GM23338 (cell line): Measurements from ENCODE around the gene DAPK1. TPM values are rescaled to one million over a fixed set of nuclear protein-coding genes. Genes with fewer than 3 reads are reported as not detected.

ENCODE experiments used
- ATAC-seq: fragments of 200-7000 bp; cut with Tn5 transposase; 3 replicates; pipeline ENCODE4 v1.9.1; 2020
- DNase-seq: peaks from one replicate; pipeline ENCODE4 v3.0.0-alpha.2; 2015; ENCODE audit warnings: low spot score
- H2AFZ ChIP-seq: fragments of 200-600 bp; sonication (generic); 2 replicates; pipeline ENCODE4 v1.8.0; 2016; ENCODE audit warnings: antibody characterized with exemption, mild to moderate bottlenecking, moderate library complexity
- H3F3A ChIP-seq: fragments of 200-600 bp; sonication (generic); replicated peaks from 2 replicates; pipeline ENCODE4 v1.8.0; 2017; ENCODE audit warnings: antibody characterized with exemption, mixed run types, low read depth
- H3K27ac ChIP-seq: fragments of 200-600 bp; sonication (generic); 2 replicates; pipeline ENCODE4 v1.6.1; 2016; ENCODE audit warnings: low read depth
- H3K27me3 ChIP-seq: fragments of 200-600 bp; sonication (generic); 2 replicates; pipeline ENCODE4 v1.8.0; 2016; ENCODE audit warnings: mild to moderate bottlenecking, mixed run types, moderate library complexity; ENCODE audit not compliant: insufficient read depth
- H3K36me3 ChIP-seq: fragments of 200-600 bp; sonication (generic); 2 replicates; pipeline ENCODE4 v1.8.0; 2016; ENCODE audit warnings: mild to moderate bottlenecking; ENCODE audit not compliant: insufficient read depth
- H3K4me1 ChIP-seq: fragments of 200-600 bp; sonication (generic); 2 replicates; pipeline ENCODE4 v1.8.0; 2016; ENCODE audit warnings: mild to moderate bottlenecking, moderate library complexity; ENCODE audit not compliant: insufficient read depth
- H3K4me2 ChIP-seq: fragments of 200-600 bp; sonication (generic); 2 replicates; pipeline ENCODE4 v1.7.1; 2017; ENCODE audit warnings: mixed run types
- H3K4me3 ChIP-seq: fragments of 200-600 bp; sonication (generic); 2 replicates; pipeline ENCODE4 v1.6.1; 2016; ENCODE audit warnings: mixed run types
- H3K79me2 ChIP-seq: fragments of 200-600 bp; sonication (generic); replicated peaks from 2 replicates; pipeline ENCODE4 v1.8.0; 2017; ENCODE audit warnings: mild to moderate bottlenecking; ENCODE audit not compliant: insufficient read depth
- H3K9me2 ChIP-seq: fragments of 200-600 bp; sonication (generic); 2 replicates; pipeline ENCODE4 v1.8.0; 2017; ENCODE audit not compliant: insufficient read depth
- H4K20me1 ChIP-seq: fragments of 200-600 bp; sonication (generic); replicated peaks from 2 replicates; pipeline ENCODE4 v1.8.0; 2017; ENCODE audit warnings: mild to moderate bottlenecking; ENCODE audit not compliant: insufficient read depth
- H3K27ac Mint-ChIP-seq: 2 replicates; pipeline ENCODE4 v1.8.0; 2020; ENCODE audit warnings: inconsistent platforms, mild to moderate bottlenecking, moderate library complexity, mixed read lengths
- H3K27me3 Mint-ChIP-seq: 3 replicates; pipeline ENCODE4 v1.8.0; 2022; ENCODE audit warnings: low read depth, mild to moderate bottlenecking, moderate library complexity, mixed read lengths, inconsistent platforms; ENCODE audit not compliant: insufficient read depth, poor library complexity
- H3K36me3 Mint-ChIP-seq: 3 replicates; pipeline ENCODE4 v1.8.0; 2021; ENCODE audit warnings: low read depth, mild to moderate bottlenecking, inconsistent platforms, moderate library complexity, mixed read lengths
- H3K4me1 Mint-ChIP-seq: 3 replicates; pipeline ENCODE4 v1.8.0; 2020; ENCODE audit warnings: mild to moderate bottlenecking, inconsistent platforms, mixed read lengths
- H3K4me3 Mint-ChIP-seq: 3 replicates; pipeline ENCODE4 v1.8.0; 2021; ENCODE audit warnings: moderate library complexity, mild to moderate bottlenecking, inconsistent platforms, mixed read lengths
- H3K9me3 Mint-ChIP-seq: 3 replicates; pipeline ENCODE4 v1.8.0; 2020; ENCODE audit warnings: moderate library complexity, mild to moderate bottlenecking, inconsistent platforms, mixed read lengths
- CREB1 ChIP-seq: fragments of 250-450 bp; sonication (Bioruptor Pico); IDR thresholded peaks from 2 replicates; pipeline ENCODE4 v1.5.0; 2020; ENCODE audit warnings: low read depth, mild to moderate bottlenecking, moderate library complexity
- EZH2 ChIP-seq: fragments of 200-600 bp; sonication (generic); IDR thresholded peaks from one replicate; pipeline ENCODE4 v1.8.0; 2017; ENCODE audit warnings: antibody characterized with exemption, mild to moderate bottlenecking, low read depth; ENCODE audit not compliant: unreplicated experiment
- EZH2phosphoT487 ChIP-seq: fragments of 200-600 bp; sonication (generic); IDR thresholded peaks from one replicate; pipeline ENCODE4 v1.8.1; 2018; ENCODE audit warnings: antibody characterized with exemption; ENCODE audit not compliant: unreplicated experiment
- JUNB ChIP-seq: IDR thresholded peaks from one replicate; pipeline ENCODE4 v1.6.1; 2016; ENCODE audit warnings: antibody characterized with exemption; ENCODE audit not compliant: unreplicated experiment
- NANOG ChIP-seq: IDR thresholded peaks from 2 replicates; pipeline ENCODE4 v1.6.1; 2016; ENCODE audit warnings: antibody characterized with exemption, borderline replicate concordance
- POLR2AphosphoS5 ChIP-seq: IDR thresholded peaks from 2 replicates; pipeline ENCODE4 v1.6.1; 2016; ENCODE audit warnings: antibody characterized with exemption, low read depth
- ZNF114 ChIP-seq: fragments of 250-450 bp; sonication (Bioruptor Pico); IDR thresholded peaks from 2 replicates; pipeline ENCODE4 v1.5.0; 2020; ENCODE audit warnings: mild to moderate bottlenecking, moderate library complexity
- polyA plus RNA-seq: library from polyadenylated mRNA; unstranded; fragments of >200 nt; fragmentation: Nextera tagmentation; extraction: Ambion mirVana; gene quantifications from 2 replicates; pipeline ENCODE4 v1.2.1, GENCODE V29; 2016
- total RNA-seq: library from RNA; depleted of rRNA; stranded (reverse); fragments of >200 nt; shearing (Covaris generic); gene quantifications from 2 replicates; pipeline ENCODE4 v1.2.3, GENCODE V29; 2014
- TF ChIP-seq, protein P1 (sequence below): IDR thresholded peaks from one replicate; pipeline ENCODE4 v1.6.1; 2018; ENCODE audit warnings: antibody characterized with exemption; ENCODE audit not compliant: unreplicated experiment
- TF ChIP-seq, protein P2 (sequence below), 2 experiments: fragments of 200-600 bp in 1 of 2; sonication (generic) in 1 of 2; conservative IDR thresholded peaks; 2 replicates each; pipeline versions ENCODE4 v1.5.1 to v1.6.1; 2016 to 2017; ENCODE audit warnings: antibody characterized with exemption in 2 of 2, low read depth in 2 of 2, mild to moderate bottlenecking in 2 of 2, moderate library complexity in 1 of 2
- TF ChIP-seq, protein P3 (sequence below): fragments of 250-450 bp; sonication (Bioruptor Pico); IDR thresholded peaks from 2 replicates; pipeline ENCODE4 v1.5.0; 2020; ENCODE audit warnings: mild to moderate bottlenecking, moderate library complexity

DAPK1 gene
- total and polyA plus RNA-seq, 2 experiments from 2014 or later: 37.0 to 134 TPM

DNA sequence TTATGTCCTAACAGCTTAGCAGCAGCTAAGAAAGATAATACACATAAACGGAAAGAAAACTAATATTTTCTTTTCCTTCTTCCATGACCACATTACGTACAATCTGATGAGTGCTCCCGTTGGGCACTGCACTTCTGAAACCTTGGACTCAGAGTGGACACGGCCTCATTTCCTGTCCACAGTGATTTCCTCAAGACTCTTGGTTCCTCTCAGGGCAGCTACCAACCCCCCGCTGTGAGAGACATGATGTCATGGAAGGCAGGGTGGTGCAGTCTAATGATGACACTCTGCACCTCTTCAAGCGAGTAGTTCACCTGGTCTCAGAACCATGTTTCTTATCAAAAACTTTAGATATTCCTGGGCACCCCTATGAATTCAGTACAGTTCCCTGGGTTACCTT lies 159.5 kb downstream of the DAPK1 start (continued):
- no peak for TF ChIP-seq EZH2
- TF ChIP-seq JUNB: no peak
- TF ChIP-seq, protein P1, sequence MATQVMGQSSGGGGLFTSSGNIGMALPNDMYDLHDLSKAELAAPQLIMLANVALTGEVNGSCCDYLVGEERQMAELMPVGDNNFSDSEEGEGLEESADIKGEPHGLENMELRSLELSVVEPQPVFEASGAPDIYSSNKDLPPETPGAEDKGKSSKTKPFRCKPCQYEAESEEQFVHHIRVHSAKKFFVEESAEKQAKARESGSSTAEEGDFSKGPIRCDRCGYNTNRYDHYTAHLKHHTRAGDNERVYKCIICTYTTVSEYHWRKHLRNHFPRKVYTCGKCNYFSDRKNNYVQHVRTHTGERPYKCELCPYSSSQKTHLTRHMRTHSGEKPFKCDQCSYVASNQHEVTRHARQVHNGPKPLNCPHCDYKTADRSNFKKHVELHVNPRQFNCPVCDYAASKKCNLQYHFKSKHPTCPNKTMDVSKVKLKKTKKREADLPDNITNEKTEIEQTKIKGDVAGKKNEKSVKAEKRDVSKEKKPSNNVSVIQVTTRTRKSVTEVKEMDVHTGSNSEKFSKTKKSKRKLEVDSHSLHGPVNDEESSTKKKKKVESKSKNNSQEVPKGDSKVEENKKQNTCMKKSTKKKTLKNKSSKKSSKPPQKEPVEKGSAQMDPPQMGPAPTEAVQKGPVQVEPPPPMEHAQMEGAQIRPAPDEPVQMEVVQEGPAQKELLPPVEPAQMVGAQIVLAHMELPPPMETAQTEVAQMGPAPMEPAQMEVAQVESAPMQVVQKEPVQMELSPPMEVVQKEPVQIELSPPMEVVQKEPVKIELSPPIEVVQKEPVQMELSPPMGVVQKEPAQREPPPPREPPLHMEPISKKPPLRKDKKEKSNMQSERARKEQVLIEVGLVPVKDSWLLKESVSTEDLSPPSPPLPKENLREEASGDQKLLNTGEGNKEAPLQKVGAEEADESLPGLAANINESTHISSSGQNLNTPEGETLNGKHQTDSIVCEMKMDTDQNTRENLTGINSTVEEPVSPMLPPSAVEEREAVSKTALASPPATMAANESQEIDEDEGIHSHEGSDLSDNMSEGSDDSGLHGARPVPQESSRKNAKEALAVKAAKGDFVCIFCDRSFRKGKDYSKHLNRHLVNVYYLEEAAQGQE: no peak
- TF ChIP-seq EZH2phosphoT487: no peak

DNA sequence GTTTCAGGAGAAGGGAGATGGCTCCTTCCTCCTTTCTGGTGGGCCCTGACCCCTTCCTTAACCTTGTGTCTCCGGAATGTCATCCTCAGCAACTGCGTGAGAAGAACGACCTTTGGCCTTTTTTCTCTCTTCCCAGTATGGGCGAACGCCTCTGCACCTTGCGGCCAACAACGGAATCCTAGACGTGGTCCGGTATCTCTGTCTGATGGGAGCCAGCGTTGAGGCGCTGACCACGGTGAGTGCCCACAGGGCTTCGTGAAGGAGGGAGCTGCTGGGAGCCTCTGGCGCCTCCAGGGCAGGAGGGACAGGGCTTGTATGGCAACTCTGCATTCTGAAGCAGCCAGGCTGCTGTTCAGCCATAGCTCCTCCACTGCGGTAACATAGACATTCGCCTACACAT lies 160.2 kb downstream of the DAPK1 start:
- Histone ChIP-seq H3K79me2 (no peaks in the 10 kb centered on the region), H3K4me1 (peaks cover 6% of the 10 kb centered on the region; the same call in 1 of the 2 replicates), H3F3A (0 out of 2 replicates have a peak, but pooled peaks cover 3% of the 10 kb centered on the region), H3K4me3 (no peak overlapping the region), H3K9me2 (no peaks in the 10 kb centered on the region), H4K20me1 (peaks cover 8% of the 10 kb centered on the region), H3K4me2 (no peak overlapping the region), H2AFZ (no peak overlapping the region), H3K27me3 (no peaks in the 10 kb centered on the region), H3K27ac (0 out of 2 replicates have a peak overlapping the region, but pooled peaks have one; percentile 33), H3K36me3 (peaks cover 30% of the 10 kb centered on the region)
- DNase-seq: no peak
- Mint-ChIP-seq H3K27me3 (peaks cover 7% of the 10 kb centered on the region), H3K4me3 (no peak overlapping the region), H3K27ac (no peak overlapping the region; the same call in 1 of the 2 replicates), H3K9me3 (no peaks in the 10 kb centered on the region; the same call in 2 of the 3 replicates), H3K36me3 (peaks cover 84% of the 10 kb centered on the region), H3K4me1 (peaks cover 23% of the 10 kb centered on the region)
- ATAC-seq: no peak
- TF ChIP-seq ZNF114 (CRISPR knock-in tag): no peak
- TF ChIP-seq NANOG: no peak
- TF ChIP-seq, protein P2, sequence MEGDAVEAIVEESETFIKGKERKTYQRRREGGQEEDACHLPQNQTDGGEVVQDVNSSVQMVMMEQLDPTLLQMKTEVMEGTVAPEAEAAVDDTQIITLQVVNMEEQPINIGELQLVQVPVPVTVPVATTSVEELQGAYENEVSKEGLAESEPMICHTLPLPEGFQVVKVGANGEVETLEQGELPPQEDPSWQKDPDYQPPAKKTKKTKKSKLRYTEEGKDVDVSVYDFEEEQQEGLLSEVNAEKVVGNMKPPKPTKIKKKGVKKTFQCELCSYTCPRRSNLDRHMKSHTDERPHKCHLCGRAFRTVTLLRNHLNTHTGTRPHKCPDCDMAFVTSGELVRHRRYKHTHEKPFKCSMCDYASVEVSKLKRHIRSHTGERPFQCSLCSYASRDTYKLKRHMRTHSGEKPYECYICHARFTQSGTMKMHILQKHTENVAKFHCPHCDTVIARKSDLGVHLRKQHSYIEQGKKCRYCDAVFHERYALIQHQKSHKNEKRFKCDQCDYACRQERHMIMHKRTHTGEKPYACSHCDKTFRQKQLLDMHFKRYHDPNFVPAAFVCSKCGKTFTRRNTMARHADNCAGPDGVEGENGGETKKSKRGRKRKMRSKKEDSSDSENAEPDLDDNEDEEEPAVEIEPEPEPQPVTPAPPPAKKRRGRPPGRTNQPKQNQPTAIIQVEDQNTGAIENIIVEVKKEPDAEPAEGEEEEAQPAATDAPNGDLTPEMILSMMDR (conservative IDR thresholded peaks at IDR 0.05; ENCODE audit: low read depth in 2 of 2): no peak
- TF ChIP-seq POLR2AphosphoS5: no peak
- TF ChIP-seq CREB1 (CRISPR knock-in tag): no peak
- TF ChIP-seq, protein P3, sequence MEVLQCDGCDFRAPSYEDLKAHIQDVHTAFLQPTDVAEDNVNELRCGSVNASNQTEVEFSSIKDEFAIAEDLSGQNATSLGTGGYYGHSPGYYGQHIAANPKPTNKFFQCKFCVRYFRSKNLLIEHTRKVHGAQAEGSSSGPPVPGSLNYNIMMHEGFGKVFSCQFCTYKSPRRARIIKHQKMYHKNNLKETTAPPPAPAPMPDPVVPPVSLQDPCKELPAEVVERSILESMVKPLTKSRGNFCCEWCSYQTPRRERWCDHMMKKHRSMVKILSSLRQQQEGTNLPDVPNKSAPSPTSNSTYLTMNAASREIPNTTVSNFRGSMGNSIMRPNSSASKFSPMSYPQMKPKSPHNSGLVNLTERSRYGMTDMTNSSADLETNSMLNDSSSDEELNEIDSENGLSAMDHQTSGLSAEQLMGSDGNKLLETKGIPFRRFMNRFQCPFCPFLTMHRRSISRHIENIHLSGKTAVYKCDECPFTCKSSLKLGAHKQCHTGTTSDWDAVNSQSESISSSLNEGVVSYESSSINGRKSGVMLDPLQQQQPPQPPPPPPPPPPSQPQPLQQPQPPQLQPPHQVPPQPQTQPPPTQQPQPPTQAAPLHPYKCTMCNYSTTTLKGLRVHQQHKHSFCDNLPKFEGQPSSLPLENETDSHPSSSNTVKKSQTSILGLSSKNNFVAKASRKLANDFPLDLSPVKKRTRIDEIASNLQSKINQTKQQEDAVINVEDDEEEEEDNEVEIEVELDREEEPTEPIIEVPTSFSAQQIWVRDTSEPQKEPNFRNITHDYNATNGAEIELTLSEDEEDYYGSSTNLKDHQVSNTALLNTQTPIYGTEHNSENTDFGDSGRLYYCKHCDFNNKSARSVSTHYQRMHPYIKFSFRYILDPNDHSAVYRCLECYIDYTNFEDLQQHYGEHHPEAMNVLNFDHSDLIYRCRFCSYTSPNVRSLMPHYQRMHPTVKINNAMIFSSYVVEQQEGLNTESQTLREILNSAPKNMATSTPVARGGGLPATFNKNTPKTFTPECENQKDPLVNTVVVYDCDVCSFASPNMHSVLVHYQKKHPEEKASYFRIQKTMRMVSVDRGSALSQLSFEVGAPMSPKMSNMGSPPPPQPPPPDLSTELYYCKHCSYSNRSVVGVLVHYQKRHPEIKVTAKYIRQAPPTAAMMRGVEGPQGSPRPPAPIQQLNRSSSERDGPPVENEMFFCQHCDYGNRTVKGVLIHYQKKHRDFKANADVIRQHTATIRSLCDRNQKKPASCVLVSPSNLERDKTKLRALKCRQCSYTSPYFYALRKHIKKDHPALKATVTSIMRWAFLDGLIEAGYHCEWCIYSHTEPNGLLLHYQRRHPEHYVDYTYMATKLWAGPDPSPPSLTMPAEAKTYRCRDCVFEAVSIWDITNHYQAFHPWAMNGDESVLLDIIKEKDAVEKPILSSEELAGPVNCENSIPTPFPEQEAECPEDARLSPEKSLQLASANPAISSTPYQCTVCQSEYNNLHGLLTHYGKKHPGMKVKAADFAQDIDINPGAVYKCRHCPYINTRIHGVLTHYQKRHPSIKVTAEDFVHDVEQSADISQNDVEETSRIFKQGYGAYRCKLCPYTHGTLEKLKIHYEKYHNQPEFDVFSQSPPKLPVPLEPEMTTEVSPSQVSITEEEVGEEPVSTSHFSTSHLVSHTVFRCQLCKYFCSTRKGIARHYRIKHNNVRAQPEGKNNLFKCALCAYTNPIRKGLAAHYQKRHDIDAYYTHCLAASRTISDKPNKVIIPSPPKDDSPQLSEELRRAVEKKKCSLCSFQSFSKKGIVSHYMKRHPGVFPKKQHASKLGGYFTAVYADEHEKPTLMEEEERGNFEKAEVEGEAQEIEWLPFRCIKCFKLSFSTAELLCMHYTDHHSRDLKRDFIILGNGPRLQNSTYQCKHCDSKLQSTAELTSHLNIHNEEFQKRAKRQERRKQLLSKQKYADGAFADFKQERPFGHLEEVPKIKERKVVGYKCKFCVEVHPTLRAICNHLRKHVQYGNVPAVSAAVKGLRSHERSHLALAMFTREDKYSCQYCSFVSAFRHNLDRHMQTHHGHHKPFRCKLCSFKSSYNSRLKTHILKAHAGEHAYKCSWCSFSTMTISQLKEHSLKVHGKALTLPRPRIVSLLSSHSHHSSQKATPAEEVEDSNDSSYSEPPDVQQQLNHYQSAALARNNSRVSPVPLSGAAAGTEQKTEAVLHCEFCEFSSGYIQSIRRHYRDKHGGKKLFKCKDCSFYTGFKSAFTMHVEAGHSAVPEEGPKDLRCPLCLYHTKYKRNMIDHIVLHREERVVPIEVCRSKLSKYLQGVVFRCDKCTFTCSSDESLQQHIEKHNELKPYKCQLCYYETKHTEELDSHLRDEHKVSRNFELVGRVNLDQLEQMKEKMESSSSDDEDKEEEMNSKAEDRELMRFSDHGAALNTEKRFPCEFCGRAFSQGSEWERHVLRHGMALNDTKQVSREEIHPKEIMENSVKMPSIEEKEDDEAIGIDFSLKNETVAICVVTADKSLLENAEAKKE (CRISPR knock-in tag): no peak
- TF ChIP-seq, protein P1: no peak
- TF ChIP-seq JUNB: no peak
